OCI-LY1 (cell line): ENCODE measurements around the gene CCL28.
"Not testable (repeated sequence)": the region's sequence is repeated elsewhere in the genome, so short reads cannot be mapped to it uniquely, and the experiment has no call there.

Experiments used
- H2AFZ ChIP-seq: fragments of 200-600 bp; sonication (generic), shearing (Covaris generic); 2 replicates; pipeline ENCODE4 v1.6.0; 2014; ENCODE audit warnings: antibody characterized with exemption, mild to moderate bottlenecking, low read length
- H3F3A ChIP-seq: fragments of 200-600 bp; sonication (generic), shearing (Covaris generic); 2 replicates; pipeline ENCODE4 v1.6.0; 2014; ENCODE audit warnings: mild to moderate bottlenecking, antibody characterized with exemption, low read length, moderate library complexity; ENCODE audit not compliant: insufficient read depth
- H3K27ac ChIP-seq: fragments of 200-600 bp; sonication (generic); 2 replicates; pipeline ENCODE4 v1.5.1; 2014; ENCODE audit warnings: low read length, mixed run types, mild to moderate bottlenecking, low read depth; ENCODE audit not compliant: poor library complexity, severe bottlenecking
- H3K27me3 ChIP-seq: fragments of 200-600 bp; sonication (generic); 2 replicates; pipeline ENCODE4 v1.6.0; 2014; ENCODE audit warnings: antibody characterized with exemption, mild to moderate bottlenecking, low read length, moderate library complexity; ENCODE audit not compliant: insufficient read depth
- H3K36me3 ChIP-seq: fragments of 200-600 bp; sonication (generic); 2 replicates; pipeline ENCODE4 v1.6.1; 2014; ENCODE audit warnings: mild to moderate bottlenecking, antibody characterized with exemption, low read length, moderate library complexity, mixed read lengths; ENCODE audit not compliant: insufficient read depth
- H3K4me1 ChIP-seq: fragments of 200-600 bp; sonication (generic); 2 replicates; pipeline ENCODE4 v1.5.1; 2014; ENCODE audit warnings: mild to moderate bottlenecking, low read length, moderate library complexity; ENCODE audit not compliant: insufficient read depth, severe bottlenecking
- H3K4me2 ChIP-seq: fragments of 200-600 bp; sonication (generic), shearing (Covaris generic); 2 replicates; pipeline ENCODE4 v1.6.1; 2014; ENCODE audit warnings: low read length
- H3K4me3 ChIP-seq: fragments of 200-600 bp; sonication (generic); 2 replicates; pipeline ENCODE4 v1.5.1; 2014; ENCODE audit warnings: low read length, low read depth, mild to moderate bottlenecking, mixed read lengths; ENCODE audit not compliant: poor library complexity, severe bottlenecking
- H3K79me2 ChIP-seq: fragments of 200-600 bp; shearing (Covaris generic); 2 replicates; pipeline ENCODE4 v1.6.1; 2016; ENCODE audit warnings: mixed run types, low read length, mixed read lengths; ENCODE audit not compliant: insufficient read depth
- H3K9ac ChIP-seq: fragments of 200-600 bp; sonication (generic), shearing (Covaris generic); 2 replicates; pipeline ENCODE4 v1.6.1; 2014; ENCODE audit warnings: mild to moderate bottlenecking, low read length, mixed read lengths
- H3K9me2 ChIP-seq: fragments of 200-600 bp; sonication (generic), shearing (Covaris generic); 2 replicates; pipeline ENCODE4 v1.6.1; 2014; ENCODE audit warnings: low read depth, mild to moderate bottlenecking, low read length, mixed read lengths
- H3K9me3 ChIP-seq: fragments of 200-600 bp; shearing (Covaris generic); 2 replicates; pipeline ENCODE4 v1.6.1; 2014; ENCODE audit warnings: low read length, mixed read lengths
- H4K20me1 ChIP-seq: fragments of 200-600 bp; sonication (generic), shearing (Covaris generic); 2 replicates; pipeline ENCODE4 v1.6.0; 2016; ENCODE audit warnings: mild to moderate bottlenecking, low read length; ENCODE audit not compliant: insufficient read depth
- CTCF ChIP-seq: fragments of 200-600 bp; sonication (generic), shearing (Covaris generic); IDR thresholded peaks from 2 replicates; pipeline ENCODE4 v1.5.1; 2017; ENCODE audit warnings: mild to moderate bottlenecking, antibody characterized with exemption, low read length, moderate library complexity, mixed read lengths
- EZH2 ChIP-seq: fragments of 200-600 bp; sonication (generic), shearing (Covaris generic); IDR thresholded peaks from 2 replicates; pipeline ENCODE4 v1.8.0; 2017; ENCODE audit warnings: borderline replicate concordance, mixed run types, mild to moderate bottlenecking, antibody characterized with exemption, low read length, moderate library complexity, mixed read lengths

Gene CCL28

DNA sequence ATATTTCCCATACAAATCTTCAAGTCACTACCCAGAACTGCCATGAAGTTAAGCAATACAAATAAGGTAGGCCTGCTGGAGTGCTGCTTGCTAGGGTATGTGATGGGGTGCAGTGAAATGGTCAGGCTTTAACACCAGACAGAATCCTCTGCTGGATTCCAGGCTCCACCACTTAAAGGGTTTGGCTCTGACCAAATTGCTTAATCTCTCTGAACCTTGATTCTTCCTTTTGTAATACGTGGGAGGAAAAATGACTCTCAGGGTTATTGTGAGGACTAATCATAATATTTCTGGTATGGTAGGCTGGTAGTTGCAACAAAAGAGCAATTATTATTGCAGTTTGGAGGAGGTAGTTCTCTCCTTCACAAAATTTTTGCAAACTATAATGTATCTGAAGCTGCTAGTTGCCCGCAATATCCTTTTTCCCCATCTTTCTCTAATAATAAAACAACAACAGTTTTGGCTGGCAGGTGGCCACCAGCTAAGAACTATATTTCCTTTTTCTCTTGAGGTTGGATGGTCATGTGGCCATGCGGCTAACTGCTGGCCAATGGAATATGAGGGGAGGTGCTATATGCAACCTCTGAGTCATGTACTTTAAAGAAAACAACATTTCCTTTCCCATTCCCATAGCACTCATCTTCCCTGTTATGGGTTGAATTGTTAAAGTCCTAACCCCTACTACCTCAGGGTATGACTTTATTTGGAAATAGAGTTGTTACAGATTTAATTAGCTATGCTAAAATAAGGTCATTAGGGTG is 44.1 kb downstream of the CCL28 start:
- Histone ChIP-seq H3K9me3 (no peaks in the 10 kb centered on the region), H2AFZ (no peak overlapping the region), H3K27ac (no peak overlapping the region), H3K4me2 (no peak overlapping the region), H3K9me2 (no peaks in the 10 kb centered on the region), H3K4me3 (no peak overlapping the region), H3K27me3 (no peaks in the 10 kb centered on the region), H4K20me1 (no peaks in the 10 kb centered on the region), H3K79me2 (no peaks in the 10 kb centered on the region), H3F3A (no peaks in the 10 kb centered on the region), H3K4me1 (no peaks in the 10 kb centered on the region), H3K9ac (no peak overlapping the region), H3K36me3 (no peaks in the 10 kb centered on the region)
- TF ChIP-seq CTCF (no peak), EZH2 (no peak)

GRCh38 chr5:43367453-43367852 is 44.7 kb downstream of the CCL28 start:
- Histone ChIP-seq H3K36me3 (no peaks in the 10 kb centered on the region), H3F3A (no peaks in the 10 kb centered on the region), H4K20me1 (no peaks in the 10 kb centered on the region), H3K27ac (no peak overlapping the region), H3K27me3 (no peaks in the 10 kb centered on the region), H3K9ac (no peak overlapping the region), H3K4me1 (no peaks in the 10 kb centered on the region), H3K9me3 (no peaks in the 10 kb centered on the region), H3K79me2 (no peaks in the 10 kb centered on the region), H3K9me2 (no peaks in the 10 kb centered on the region), H3K4me2 (no peak overlapping the region), H3K4me3 (no peak overlapping the region), H2AFZ (no peak overlapping the region)
- TF ChIP-seq CTCF (no peak), EZH2 (no peak)

DNA sequence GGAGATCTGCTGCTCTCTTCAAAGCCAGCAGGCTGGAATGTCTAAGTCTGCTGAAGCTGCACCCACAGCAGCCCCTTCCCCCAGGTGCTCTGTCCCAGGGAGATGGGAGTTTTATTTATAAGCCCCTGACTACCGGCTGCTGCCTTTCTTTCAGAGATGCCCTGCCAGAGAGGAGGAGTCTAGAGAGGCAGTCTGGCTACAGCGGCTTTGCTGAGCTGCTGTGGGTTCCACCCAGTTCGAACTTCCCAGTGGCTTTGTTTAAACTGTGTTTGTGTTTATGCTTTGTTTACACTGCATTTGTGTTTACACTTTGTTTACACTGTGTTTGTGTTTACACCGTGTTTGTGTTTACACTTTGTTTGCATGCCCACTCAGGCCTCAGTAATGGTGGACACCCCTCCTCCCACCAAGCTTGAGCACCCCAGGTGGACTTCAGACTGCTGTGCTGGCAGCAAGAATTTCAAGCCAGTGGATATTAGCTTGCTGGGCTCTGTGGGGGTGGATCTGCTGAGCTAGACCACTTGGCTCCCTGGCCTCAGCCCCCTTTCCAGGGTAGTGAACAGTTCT is 45.4 kb downstream of the CCL28 start:
- H2AFZ ChIP-seq, H3K79me2 ChIP-seq, H3K4me3 ChIP-seq, H3K4me1 ChIP-seq, H3F3A ChIP-seq, H4K20me1 ChIP-seq, H3K9ac ChIP-seq, H3K27me3 ChIP-seq, H3K9me2 ChIP-seq, H3K4me2 ChIP-seq, H3K9me3 ChIP-seq, H3K36me3 ChIP-seq, H3K27ac ChIP-seq: not testable (repeated sequence)

GRCh38 chr5:43365155-43365554 is 47.0 kb downstream of the CCL28 start:
- not testable (repeated sequence) for H3K27me3 ChIP-seq, H3K36me3 ChIP-seq, H3K4me1 ChIP-seq, H2AFZ ChIP-seq, H3K9me2 ChIP-seq, H4K20me1 ChIP-seq, H3K79me2 ChIP-seq, H3K9ac ChIP-seq, H3K4me3 ChIP-seq, H3K4me2 ChIP-seq, H3K9me3 ChIP-seq, H3K27ac ChIP-seq, H3F3A ChIP-seq
